Endometrial microvascular endothelial cells (primary cell): Measurements from ENCODE around the gene YTHDC1. TPM values are rescaled to one million over a fixed set of nuclear protein-coding genes. Genes with fewer than 3 reads are reported as not detected.
"Not testable (repeated sequence)": the region's sequence is repeated elsewhere in the genome, so short reads cannot be mapped to it uniquely, and the experiment has no call there.

Source experiments
- in situ Hi-C: cut with HindIII; loops from 2 replicates; pipeline ENCODE4 v1.10.0; 2017; ENCODE audit warnings: low sequenced_read_pairs, low pct_unique_long_range_greater_than_20kb; ENCODE audit errors: inconsistent ontology term
- total RNA-seq: library from RNA; depleted of rRNA; stranded (reverse); fragments of >200 nt; gene quantifications from one replicate; pipeline ENCODE4 v1.2.3, GENCODE V29; 2015; ENCODE audit errors: inconsistent ontology term

The YTHDC1 gene
- 35.1 TPM for total RNA-seq

GRCh38 chr4:68349649-68350360 lies at the start of gene YTHDC1:
TSS of gene YTHDC1 (minus strand) at chr4:68350090. CDS start at chr4:68349753, 337 bp downstream.
- in situ Hi-C loops, result no loop called here

- in situ Hi-C loops, result no loop called here
These were observed 49.4 kb upstream of the YTHDC1 start for GRCh38 chr4:68399306-68399705.

- in situ Hi-C loops, result no loop called here
These were observed 46.9 kb upstream of the YTHDC1 start for GRCh38 chr4:68396756-68397155.

DNA sequence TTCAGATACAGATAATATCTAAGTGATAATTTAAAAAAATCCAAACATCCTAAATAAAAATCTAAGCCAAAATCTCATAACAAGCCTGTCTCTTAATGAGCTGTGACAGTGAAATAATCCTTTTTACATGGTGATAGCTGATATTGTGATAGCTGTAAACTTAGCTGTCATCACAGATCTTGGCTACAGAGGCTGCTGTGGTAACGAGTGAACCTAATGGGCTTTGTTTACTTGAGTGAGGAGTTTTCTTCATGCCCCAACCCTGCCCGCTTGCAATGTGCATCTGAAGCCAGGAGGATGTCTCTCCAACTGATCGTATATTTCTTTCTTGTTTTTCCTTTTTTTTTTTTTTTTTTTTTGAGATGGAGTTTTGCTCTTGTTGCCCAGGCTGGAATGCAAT lies 41.5 kb upstream of the YTHDC1 start:
- in situ Hi-C loops, result no loop called here

DNA sequence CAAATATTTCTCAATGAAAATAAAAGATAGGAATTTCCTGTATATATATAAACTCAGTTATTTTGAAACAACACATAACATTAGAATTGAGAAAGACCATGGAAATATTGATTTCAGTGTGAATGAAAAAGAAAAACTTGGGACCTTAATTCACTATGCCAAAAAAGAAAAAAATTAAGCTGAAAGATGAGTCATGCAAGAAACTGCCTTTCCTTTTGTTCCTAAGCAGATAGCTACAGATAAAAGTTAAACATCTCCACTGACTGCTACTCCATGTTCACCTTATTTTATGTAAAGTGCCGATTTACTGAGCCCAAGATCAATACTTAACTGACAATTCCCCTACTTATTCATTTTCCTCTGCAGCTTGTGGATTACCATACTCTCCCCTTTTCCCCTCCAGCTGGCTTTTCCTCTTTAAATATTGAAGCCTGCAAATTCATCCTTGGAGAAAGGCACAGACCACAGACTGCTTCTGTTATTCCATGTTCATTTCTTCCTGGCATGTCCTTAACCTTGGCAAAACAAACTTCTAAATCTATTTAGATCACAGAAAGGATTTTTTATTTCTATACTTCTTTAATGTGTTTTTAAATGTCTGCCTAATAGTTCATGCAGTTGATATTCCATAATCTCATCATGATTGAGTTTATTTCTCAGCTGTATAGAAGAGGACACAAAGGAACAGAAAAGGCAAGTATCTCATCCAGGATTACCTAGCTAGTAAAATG lies 40.5 kb upstream of the YTHDC1 start:
- in situ Hi-C loops, result no loop called here

- in situ Hi-C loops, result not testable (repeated sequence)
These were observed 39.6 kb upstream of the YTHDC1 start for GRCh38 chr4:68389386-68389913.

GRCh38 chr4:68388347-68388865 lies 38.5 kb upstream of the YTHDC1 start:
- in situ Hi-C loops, result no loop called here

DNA sequence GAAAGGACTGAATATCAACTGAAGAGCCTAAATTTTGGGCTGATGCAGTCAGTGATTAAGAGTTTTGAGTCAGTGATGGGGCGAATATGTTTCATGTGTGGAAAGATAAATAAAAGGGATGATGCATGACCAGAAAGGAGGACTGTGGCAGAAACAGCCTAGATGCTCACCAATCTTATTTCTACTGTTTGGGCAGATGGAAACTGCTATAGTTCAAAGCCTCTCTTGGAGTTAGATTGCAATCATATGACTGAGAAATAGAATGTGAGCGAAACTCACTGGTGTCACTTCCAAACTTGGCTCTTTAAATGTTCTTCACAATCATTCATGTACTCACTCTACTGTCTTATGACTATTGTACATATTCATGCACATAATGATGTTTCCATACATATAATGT lies 35.4 kb upstream of the YTHDC1 start:
- in situ Hi-C loops, result no loop called here

DNA sequence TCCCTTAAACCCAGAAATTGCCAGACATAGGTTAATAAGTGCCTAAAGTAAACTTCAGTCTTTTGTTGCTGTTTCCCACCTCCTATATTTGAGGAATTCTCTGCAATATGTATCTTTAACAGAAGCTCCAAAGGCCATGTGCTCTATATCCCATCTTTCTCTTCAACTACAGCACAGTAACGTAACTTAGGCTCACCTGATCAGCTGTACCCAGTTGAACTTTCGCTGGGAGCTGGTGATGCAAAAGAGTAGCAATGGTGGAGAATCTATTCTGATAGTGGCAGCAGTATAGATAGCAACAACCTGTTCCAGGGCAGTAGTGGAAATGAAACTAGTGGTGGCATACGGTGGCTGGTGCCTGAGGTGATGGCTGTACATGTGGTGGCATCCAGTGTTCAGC lies 33.2 kb upstream of the YTHDC1 start:
- in situ Hi-C loops, result no loop called here

GRCh38 chr4:68378226-68378625 lies 28.3 kb upstream of the YTHDC1 start:
- in situ Hi-C loops, result no loop called here

- in situ Hi-C loops, result no loop called here
These were observed 26.0 kb upstream of the YTHDC1 start for GRCh38 chr4:68375667-68376559.

- in situ Hi-C loops, result no loop called here
These were observed 23.6 kb upstream of the YTHDC1 start for GRCh38 chr4:68373513-68373912.

DNA sequence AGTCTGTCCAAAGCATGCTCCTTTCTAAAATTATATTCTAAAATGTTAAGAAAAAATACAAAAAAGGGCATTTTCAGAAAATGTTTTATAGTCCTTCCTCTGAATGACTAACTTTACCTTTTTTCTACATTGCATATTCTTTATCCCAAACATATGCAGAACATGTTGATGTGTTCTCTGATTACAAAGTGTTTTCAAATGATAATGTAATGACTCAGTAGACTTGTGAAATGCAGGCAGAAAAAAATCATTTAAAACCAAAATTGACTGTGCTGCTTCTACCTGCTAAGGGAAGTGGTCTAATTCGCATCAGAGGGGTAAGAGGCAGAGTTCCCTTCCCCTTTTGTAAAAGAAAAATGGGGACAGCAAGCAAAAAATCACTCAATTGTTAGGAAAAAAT lies 22.7 kb upstream of the YTHDC1 start:
- in situ Hi-C loops, result no loop called here

- in situ Hi-C loops, result no loop called here
These were observed 19.4 kb upstream of the YTHDC1 start for GRCh38 chr4:68369142-68369805.

- in situ Hi-C loops, result no loop called here
These were observed 18.8 kb upstream of the YTHDC1 start for GRCh38 chr4:68368691-68369131.

DNA sequence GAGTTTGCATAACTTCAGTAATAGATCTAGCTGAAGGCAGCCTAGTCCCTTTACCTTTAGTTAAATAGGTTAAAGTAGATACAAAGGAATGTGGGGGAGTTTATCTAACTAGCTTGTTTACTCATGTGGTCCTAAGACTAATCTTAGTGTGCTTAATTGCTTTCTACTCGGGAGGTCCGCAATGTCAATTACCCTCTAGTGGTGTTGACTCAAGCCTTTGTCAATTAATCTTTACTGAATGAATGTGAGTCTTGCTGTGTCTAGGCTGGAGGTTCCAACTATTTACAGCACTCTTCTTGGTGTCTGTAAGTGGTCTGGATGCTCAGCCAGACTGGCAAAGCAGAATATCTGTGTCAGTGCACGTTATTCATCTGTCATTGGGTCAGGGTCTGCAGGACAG lies 17.9 kb upstream of the YTHDC1 start:
- in situ Hi-C loops, result no loop called here

GRCh38 chr4:68366600-68366999 lies 16.7 kb upstream of the YTHDC1 start:
- in situ Hi-C loops, result no loop called here

DNA sequence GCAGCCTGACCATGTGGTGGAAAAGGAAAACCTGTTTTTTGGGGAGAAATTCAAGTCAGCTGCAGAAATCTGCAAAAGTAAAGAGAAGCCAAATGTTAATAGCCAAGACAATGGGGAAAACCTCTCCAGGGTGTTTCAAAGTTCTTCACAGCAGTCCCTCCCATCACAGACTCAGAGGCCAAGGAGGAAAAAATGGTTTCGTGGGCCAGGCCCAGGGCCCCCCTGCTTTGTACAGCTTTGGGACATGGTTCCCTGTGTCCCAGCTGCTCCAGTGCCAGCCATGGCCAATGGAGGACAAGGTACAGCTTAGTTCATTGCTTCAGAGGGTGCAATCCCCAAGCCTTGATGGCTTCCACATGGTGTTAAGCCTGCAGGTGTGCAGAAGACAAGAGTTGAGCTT lies 15.2 kb upstream of the YTHDC1 start:
- in situ Hi-C loops, result no loop called here
